ENCODE data around the gene SMCO4. TPM values are rescaled to one million over a fixed set of nuclear protein-coding genes. Genes with fewer than 3 reads are reported as not detected.
"Not testable (repeated sequence)": the region's sequence is repeated elsewhere in the genome, so short reads cannot be mapped to it uniquely, and the experiment has no call there.

SMCO4 gene
- total RNA-seq, 1 donor from 2014 or later, result 33.3 TPM

- intact Hi-C loops (cut with micrococcal nuclease), result no loop called here
Observed at GRCh38 chr11:93560199-93560932, 17.2 kb upstream of the SMCO4 start.

- intact Hi-C loops (cut with micrococcal nuclease), result no loop called here
Observed at GRCh38 chr11:93559681-93560080, 16.5 kb upstream of the SMCO4 start.

- intact Hi-C loops (cut with micrococcal nuclease), result no loop called here
Observed at GRCh38 chr11:93552874-93553273, 9.7 kb upstream of the SMCO4 start.

- intact Hi-C loops (cut with micrococcal nuclease), result no loop called here
Observed at GRCh38 chr11:93549976-93550375, 6.8 kb upstream of the SMCO4 start.

- intact Hi-C loops (cut with micrococcal nuclease), result no loop called here
Observed at GRCh38 chr11:93548679-93549319, 5.6 kb upstream of the SMCO4 start.

GRCh38 chr11:93547773-93548172, 4.6 kb upstream of the SMCO4 start:
- intact Hi-C loops (cut with micrococcal nuclease), result no loop called here

GRCh38 chr11:93547028-93547427, 3.8 kb upstream of the SMCO4 start:
- intact Hi-C loops (cut with micrococcal nuclease), result no loop called here

GRCh38 chr11:93545566-93545965, 2.4 kb upstream of the SMCO4 start:
- intact Hi-C loops (cut with micrococcal nuclease), result no loop called here

GRCh38 chr11:93542811-93543229, 371 bp downstream of the SMCO4 start:
- intact Hi-C loops (cut with micrococcal nuclease), result loop anchor here (1.0 to 5.0 kb wide), 15 partner anchors 11 to 1430 kb away; partner anchors contain the start of genes ANKRD49, C11orf54, CWC15 and KDM4D

- intact Hi-C loops (cut with micrococcal nuclease), result loop anchor here (1.0 to 5.0 kb wide), 13 partner anchors 10 to 1431 kb away; partner anchors contain the start of genes ANKRD49, C11orf54, CWC15 and KDM4D
Observed at GRCh38 chr11:93541884-93542810, 1.0 kb downstream of the SMCO4 start.

- intact Hi-C loops (cut with micrococcal nuclease), result loop anchor here (5.0 kb wide), 3 partner anchors 144 to 951 kb away; partner anchors contain the start of genes ANKRD49, MRE11 and PANX1
Observed at GRCh38 chr11:93540896-93541553, 2.2 kb downstream of the SMCO4 start.

GRCh38 chr11:93540337-93540736, 2.9 kb downstream of the SMCO4 start:
- intact Hi-C loops (cut with micrococcal nuclease), result loop anchor here (5.0 kb wide), 3 partner anchors 143 to 952 kb away; partner anchors contain the start of genes ANKRD49, MRE11 and PANX1

GRCh38 chr11:93537767-93538261, 5.4 kb downstream of the SMCO4 start:
- intact Hi-C loops (cut with micrococcal nuclease), result no loop called here

- intact Hi-C loops (cut with micrococcal nuclease), result no loop called here
Observed at GRCh38 chr11:93537049-93537448, 6.1 kb downstream of the SMCO4 start.

- intact Hi-C loops (cut with micrococcal nuclease), result no loop called here
Observed at GRCh38 chr11:93536101-93536861, 6.9 kb downstream of the SMCO4 start.

- intact Hi-C loops (cut with micrococcal nuclease), result not testable (repeated sequence)
Observed at GRCh38 chr11:93535578-93535977, 7.6 kb downstream of the SMCO4 start.

GRCh38 chr11:93532806-93533205, 10.4 kb downstream of the SMCO4 start:
- intact Hi-C loops (cut with micrococcal nuclease), result loop anchor here (1.0 kb wide), 2 partner anchors 9 to 12 kb away; no protein-coding TSS in a partner anchor

- intact Hi-C loops (cut with micrococcal nuclease), result loop anchor here (1.0 kb wide), 2 partner anchors 10 to 11 kb away; no protein-coding TSS in a partner anchor
Observed at GRCh38 chr11:93532281-93532789, 10.9 kb downstream of the SMCO4 start.

GRCh38 chr11:93530468-93530826, 12.7 kb downstream of the SMCO4 start:
- intact Hi-C loops (cut with micrococcal nuclease), result no loop called here
